Osteocyte (in vitro differentiated cells): ENCODE data around the gene BRK1. TPM values are rescaled to one million over a fixed set of nuclear protein-coding genes. Genes with fewer than 3 reads are reported as not detected.
"Not testable (repeated sequence)": the region's sequence is repeated elsewhere in the genome, so short reads cannot be mapped to it uniquely, and the experiment has no call there.

Experiments
- DNase-seq: peaks from one replicate; pipeline ENCODE4 v3.0.0; 2021; ENCODE audit warnings: mixed read lengths; ENCODE audit not compliant: unreplicated experiment; ENCODE audit errors: extremely low spot score
- H3K27ac Mint-ChIP-seq: one replicate; pipeline ENCODE4 v1.8.0; 2021; ENCODE audit warnings: mild to moderate bottlenecking, mixed read lengths; ENCODE audit not compliant: unreplicated experiment
- H3K27me3 Mint-ChIP-seq: one replicate; pipeline ENCODE4 v1.8.0; 2021; ENCODE audit warnings: mixed read lengths; ENCODE audit not compliant: unreplicated experiment
- H3K36me3 Mint-ChIP-seq: one replicate; pipeline ENCODE4 v1.8.0; 2021; ENCODE audit warnings: mixed read lengths; ENCODE audit not compliant: unreplicated experiment
- H3K4me1 Mint-ChIP-seq: one replicate; pipeline ENCODE4 v1.8.0; 2021; ENCODE audit warnings: mixed read lengths; ENCODE audit not compliant: unreplicated experiment
- H3K4me3 Mint-ChIP-seq: one replicate; pipeline ENCODE4 v1.8.0; 2021; ENCODE audit warnings: mild to moderate bottlenecking, moderate library complexity, mixed read lengths; ENCODE audit not compliant: unreplicated experiment
- H3K9me3 Mint-ChIP-seq: one replicate; pipeline ENCODE4 v1.8.0; 2021; ENCODE audit warnings: mixed read lengths; ENCODE audit not compliant: unreplicated experiment
- CTCF ChIP-seq: fragments of 200-600 bp; sonication (generic); IDR thresholded peaks from 2 replicates; pipeline ENCODE4 v1.5.0; 2021; ENCODE audit warnings: antibody characterized with exemption, mild to moderate bottlenecking, moderate library complexity
- total RNA-seq: library from RNA; stranded (reverse); gene quantifications from 2 replicates; pipeline ENCODE4 v1.2.1, GENCODE V29; 2021

The BRK1 gene
- total RNA-seq, 1 donor from 2014 or later: 144 TPM

GRCh38 chr3:10088256-10088655 lies 27.2 kb upstream of the BRK1 start:
- H3K36me3 Mint-ChIP-seq: no peaks in the 10 kb centered on the region
- DNase-seq: no peak
- no peaks in the 10 kb centered on the region for H3K27me3 Mint-ChIP-seq
- no peak for TF ChIP-seq CTCF
- H3K4me3 Mint-ChIP-seq: no peak overlapping the region
- H3K4me1 Mint-ChIP-seq: peaks cover 3% of the 10 kb centered on the region
- no peak overlapping the region for H3K27ac Mint-ChIP-seq
- H3K9me3 Mint-ChIP-seq: no peaks in the 10 kb centered on the region

GRCh38 chr3:10090179-10090578 lies 25.3 kb upstream of the BRK1 start:
- Mint-ChIP-seq H3K27me3 (no peaks in the 10 kb centered on the region), H3K9me3 (no peaks in the 10 kb centered on the region), H3K4me3 (no peak overlapping the region), H3K36me3 (no peaks in the 10 kb centered on the region), H3K4me1 (peaks cover 3% of the 10 kb centered on the region), H3K27ac (no peak overlapping the region)
- no peak for DNase-seq
- TF ChIP-seq CTCF: no peak

GRCh38 chr3:10090774-10091173 lies 24.7 kb upstream of the BRK1 start:
- DNase-seq, H3K9me3 Mint-ChIP-seq, H3K4me3 Mint-ChIP-seq, H3K27ac Mint-ChIP-seq, H3K4me1 Mint-ChIP-seq, H3K36me3 Mint-ChIP-seq, H3K27me3 Mint-ChIP-seq: not testable (repeated sequence)

- not testable (repeated sequence) for H3K4me3 Mint-ChIP-seq, H3K9me3 Mint-ChIP-seq, H3K27me3 Mint-ChIP-seq, H3K36me3 Mint-ChIP-seq, H3K27ac Mint-ChIP-seq, DNase-seq, H3K4me1 Mint-ChIP-seq
Measured at GRCh38 chr3:10091387-10091786, 24.1 kb upstream of the BRK1 start.

- no peak overlapping the region for H3K4me3 Mint-ChIP-seq
- H3K36me3 Mint-ChIP-seq: no peaks in the 10 kb centered on the region
- H3K4me1 Mint-ChIP-seq: no peaks in the 10 kb centered on the region
Measured at GRCh38 chr3:10093678-10094077, 21.8 kb upstream of the BRK1 start.

GRCh38 chr3:10099041-10099440 lies 16.4 kb upstream of the BRK1 start:
- no peak overlapping the region for H3K27ac Mint-ChIP-seq
- no peak for TF ChIP-seq CTCF
- H3K36me3 Mint-ChIP-seq: no peaks in the 10 kb centered on the region
- no peaks in the 10 kb centered on the region for H3K27me3 Mint-ChIP-seq
- H3K4me3 Mint-ChIP-seq: no peak overlapping the region
- no peaks in the 10 kb centered on the region for H3K4me1 Mint-ChIP-seq
- no peak for DNase-seq
- no peaks in the 10 kb centered on the region for H3K9me3 Mint-ChIP-seq

More at GRCh38 chr3:10093678-10094077, 21.8 kb upstream of the BRK1 start:
- H3K27me3 Mint-ChIP-seq: no peaks in the 10 kb centered on the region
- no peak for DNase-seq
- TF ChIP-seq CTCF: no peak
- H3K27ac Mint-ChIP-seq: no peak overlapping the region
- no peaks in the 10 kb centered on the region for H3K9me3 Mint-ChIP-seq
